HepG2 (cell line): Measurements from ENCODE around the gene FBRSL1. TPM values are rescaled to one million over a fixed set of nuclear protein-coding genes. Genes with fewer than 3 reads are reported as not detected.
A peak's percentile ranks its signal among the peaks of the same experiment; 100 is the strongest.

Experiments used
- HDAC6 ChIP-seq: fragments of 200-600 bp; sonication (generic); IDR thresholded peaks from 2 replicates; pipeline ENCODE4 v1.7.0; 2017; ENCODE audit warnings: mild to moderate bottlenecking, antibody characterized with exemption, low read length, low read depth
- SMAD1 ChIP-seq: sonication (generic); formaldehyde crosslinking; IDR thresholded peaks from 2 replicates; pipeline ENCODE4 v1.4.0; 2020; ENCODE audit warnings: missing genetic modification reagents, low read depth, mild to moderate bottlenecking, borderline replicate concordance
- ZFP37 ChIP-seq: sonication (generic); formaldehyde crosslinking; IDR thresholded peaks from 2 replicates; pipeline ENCODE4 v1.4.0; 2020; ENCODE audit warnings: missing genetic modification reagents, borderline replicate concordance
- ZNF552 ChIP-seq: sonication (generic); formaldehyde crosslinking; IDR thresholded peaks from 2 replicates; pipeline ENCODE4 v1.9.0; 2022; ENCODE audit warnings: missing genetic modification reagents, mild to moderate bottlenecking, borderline replicate concordance
- ZZZ3 ChIP-seq: sonication (generic); formaldehyde crosslinking; IDR thresholded peaks from 2 replicates; pipeline ENCODE4 v1.4.0; 2020; ENCODE audit warnings: missing genetic modification reagents, mild to moderate bottlenecking, borderline replicate concordance
- polyA plus RNA-seq, 8 experiments: library from polyadenylated mRNA; depleted of rRNA in 3 of 8; stranded (reverse) in 7 of 8; unstranded in 1 of 8; fragments of >200 nt; fragmentation: Illumina TruSeq in 4 of 8; extraction: Trizol in 4 of 8; gene quantifications; 2 replicates each; pipeline versions ENCODE4 v1.2.1 to v1.2.3, GENCODE V29; 2011 to 2016; ENCODE audit warnings: low read depth in 4 of 8, missing spikeins in 1 of 8, mixed read lengths in 1 of 8; ENCODE audit not compliant: insufficient read depth in 1 of 8
- total RNA-seq, 5 experiments: library from RNA; depleted of rRNA; stranded (reverse); fragments of >200 nt; fragmentation: Illumina TruSeq; extraction: Trizol; gene quantifications; 2 replicates each; pipeline ENCODE4 v1.2.3, GENCODE V29; 2016; ENCODE audit warnings: low read depth in 1 of 5
- TF ChIP-seq, protein P1 (sequence below): sonication (generic); formaldehyde crosslinking; IDR thresholded peaks from 2 replicates; pipeline ENCODE4 v1.5.1; 2020; ENCODE audit warnings: missing genetic modification reagents, mild to moderate bottlenecking, borderline replicate concordance
- TF ChIP-seq, protein P2 (sequence below): sonication (generic); formaldehyde crosslinking; IDR thresholded peaks from 2 replicates; pipeline ENCODE4 v1.4.0; 2020; ENCODE audit warnings: missing genetic modification reagents, borderline replicate concordance
- TF ChIP-seq, protein P3 (sequence below): sonication (generic); formaldehyde crosslinking; IDR thresholded peaks from 2 replicates; pipeline ENCODE4 v1.9.0; 2021; ENCODE audit warnings: missing genetic modification reagents, mild to moderate bottlenecking, borderline replicate concordance
- TF ChIP-seq, protein P4 (sequence below): sonication (generic); formaldehyde crosslinking; IDR thresholded peaks from 2 replicates; pipeline ENCODE4 v1.5.1; 2020; ENCODE audit warnings: missing genetic modification reagents, mild to moderate bottlenecking, borderline replicate concordance
- TF ChIP-seq, protein P5 (sequence below): sonication (generic); formaldehyde crosslinking; IDR thresholded peaks from 2 replicates; pipeline ENCODE4 v1.5.0; 2020; ENCODE audit warnings: mild to moderate bottlenecking, missing genetic modification reagents, borderline replicate concordance

The FBRSL1 gene
- total and polyA plus RNA-seq, 2 of the 13 experiments (the other 11 are each of a cell fraction or from before 2014, with no cell fraction given): 3.6 to 7.9 TPM

DNA sequence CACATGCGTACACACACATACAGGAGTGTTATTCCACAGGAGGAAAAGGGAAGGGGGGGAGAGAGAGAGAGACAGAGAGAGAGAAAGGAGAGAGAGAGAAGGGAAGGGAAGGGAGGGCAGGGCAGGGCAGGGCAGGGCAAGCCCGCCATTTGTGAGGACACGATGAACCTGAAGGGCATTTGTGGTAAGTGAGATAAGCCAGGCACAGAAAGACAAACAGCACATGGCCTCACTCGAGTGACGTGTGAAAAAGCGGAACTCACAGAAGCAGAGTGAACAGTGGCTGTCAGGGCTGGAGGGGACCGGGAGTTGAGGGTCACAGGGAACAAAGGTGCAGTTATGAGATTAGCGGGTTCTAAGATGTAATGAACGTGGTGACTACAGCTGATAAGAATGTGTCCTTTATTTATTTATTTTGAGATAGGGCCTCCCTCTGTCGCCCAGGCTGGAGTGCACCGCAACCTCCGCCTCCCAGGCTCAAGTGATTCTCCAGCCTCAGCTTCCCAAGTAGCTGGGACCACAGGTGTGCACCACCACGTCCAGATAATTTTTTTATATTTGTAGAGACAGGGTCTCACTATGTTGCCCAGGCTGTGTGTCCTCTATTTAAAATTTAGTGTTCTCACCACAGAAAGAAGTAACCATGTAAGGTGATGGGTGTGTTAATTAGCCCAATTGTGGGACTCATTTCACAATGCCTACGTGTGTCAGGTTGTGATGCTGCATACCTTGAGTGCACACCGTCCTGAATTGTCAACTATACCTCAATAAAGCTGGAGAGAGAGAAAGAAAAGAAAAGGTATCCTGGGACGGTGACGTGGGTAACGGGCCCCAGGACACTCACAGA is 18.7 kb upstream of the FBRSL1 start (continued):
- TF ChIP-seq HDAC6: no peak
- no peak for TF ChIP-seq ZNF552 (CRISPR knock-in tag)
- TF ChIP-seq, protein P1, sequence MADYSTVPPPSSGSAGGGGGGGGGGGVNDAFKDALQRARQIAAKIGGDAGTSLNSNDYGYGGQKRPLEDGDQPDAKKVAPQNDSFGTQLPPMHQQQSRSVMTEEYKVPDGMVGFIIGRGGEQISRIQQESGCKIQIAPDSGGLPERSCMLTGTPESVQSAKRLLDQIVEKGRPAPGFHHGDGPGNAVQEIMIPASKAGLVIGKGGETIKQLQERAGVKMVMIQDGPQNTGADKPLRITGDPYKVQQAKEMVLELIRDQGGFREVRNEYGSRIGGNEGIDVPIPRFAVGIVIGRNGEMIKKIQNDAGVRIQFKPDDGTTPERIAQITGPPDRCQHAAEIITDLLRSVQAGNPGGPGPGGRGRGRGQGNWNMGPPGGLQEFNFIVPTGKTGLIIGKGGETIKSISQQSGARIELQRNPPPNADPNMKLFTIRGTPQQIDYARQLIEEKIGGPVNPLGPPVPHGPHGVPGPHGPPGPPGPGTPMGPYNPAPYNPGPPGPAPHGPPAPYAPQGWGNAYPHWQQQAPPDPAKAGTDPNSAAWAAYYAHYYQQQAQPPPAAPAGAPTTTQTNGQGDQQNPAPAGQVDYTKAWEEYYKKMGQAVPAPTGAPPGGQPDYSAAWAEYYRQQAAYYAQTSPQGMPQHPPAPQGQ (CRISPR knock-in tag): no peak
- no peak for TF ChIP-seq SMAD1 (CRISPR knock-in tag)
- TF ChIP-seq, protein P2, sequence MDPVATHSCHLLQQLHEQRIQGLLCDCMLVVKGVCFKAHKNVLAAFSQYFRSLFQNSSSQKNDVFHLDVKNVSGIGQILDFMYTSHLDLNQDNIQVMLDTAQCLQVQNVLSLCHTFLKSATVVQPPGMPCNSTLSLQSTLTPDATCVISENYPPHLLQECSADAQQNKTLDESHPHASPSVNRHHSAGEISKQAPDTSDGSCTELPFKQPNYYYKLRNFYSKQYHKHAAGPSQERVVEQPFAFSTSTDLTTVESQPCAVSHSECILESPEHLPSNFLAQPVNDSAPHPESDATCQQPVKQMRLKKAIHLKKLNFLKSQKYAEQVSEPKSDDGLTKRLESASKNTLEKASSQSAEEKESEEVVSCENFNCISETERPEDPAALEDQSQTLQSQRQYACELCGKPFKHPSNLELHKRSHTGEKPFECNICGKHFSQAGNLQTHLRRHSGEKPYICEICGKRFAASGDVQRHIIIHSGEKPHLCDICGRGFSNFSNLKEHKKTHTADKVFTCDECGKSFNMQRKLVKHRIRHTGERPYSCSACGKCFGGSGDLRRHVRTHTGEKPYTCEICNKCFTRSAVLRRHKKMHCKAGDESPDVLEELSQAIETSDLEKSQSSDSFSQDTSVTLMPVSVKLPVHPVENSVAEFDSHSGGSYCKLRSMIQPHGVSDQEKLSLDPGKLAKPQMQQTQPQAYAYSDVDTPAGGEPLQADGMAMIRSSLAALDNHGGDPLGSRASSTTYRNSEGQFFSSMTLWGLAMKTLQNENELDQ (CRISPR knock-in tag): no peak
- peak; percentile 92 for TF ChIP-seq ZFP37 (CRISPR knock-in tag)
- TF ChIP-seq, protein P3, sequence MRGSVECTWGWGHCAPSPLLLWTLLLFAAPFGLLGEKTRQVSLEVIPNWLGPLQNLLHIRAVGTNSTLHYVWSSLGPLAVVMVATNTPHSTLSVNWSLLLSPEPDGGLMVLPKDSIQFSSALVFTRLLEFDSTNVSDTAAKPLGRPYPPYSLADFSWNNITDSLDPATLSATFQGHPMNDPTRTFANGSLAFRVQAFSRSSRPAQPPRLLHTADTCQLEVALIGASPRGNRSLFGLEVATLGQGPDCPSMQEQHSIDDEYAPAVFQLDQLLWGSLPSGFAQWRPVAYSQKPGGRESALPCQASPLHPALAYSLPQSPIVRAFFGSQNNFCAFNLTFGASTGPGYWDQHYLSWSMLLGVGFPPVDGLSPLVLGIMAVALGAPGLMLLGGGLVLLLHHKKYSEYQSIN (CRISPR knock-in tag): no peak
- no peak for TF ChIP-seq ZZZ3 (CRISPR knock-in tag)
- TF ChIP-seq, protein P4, sequence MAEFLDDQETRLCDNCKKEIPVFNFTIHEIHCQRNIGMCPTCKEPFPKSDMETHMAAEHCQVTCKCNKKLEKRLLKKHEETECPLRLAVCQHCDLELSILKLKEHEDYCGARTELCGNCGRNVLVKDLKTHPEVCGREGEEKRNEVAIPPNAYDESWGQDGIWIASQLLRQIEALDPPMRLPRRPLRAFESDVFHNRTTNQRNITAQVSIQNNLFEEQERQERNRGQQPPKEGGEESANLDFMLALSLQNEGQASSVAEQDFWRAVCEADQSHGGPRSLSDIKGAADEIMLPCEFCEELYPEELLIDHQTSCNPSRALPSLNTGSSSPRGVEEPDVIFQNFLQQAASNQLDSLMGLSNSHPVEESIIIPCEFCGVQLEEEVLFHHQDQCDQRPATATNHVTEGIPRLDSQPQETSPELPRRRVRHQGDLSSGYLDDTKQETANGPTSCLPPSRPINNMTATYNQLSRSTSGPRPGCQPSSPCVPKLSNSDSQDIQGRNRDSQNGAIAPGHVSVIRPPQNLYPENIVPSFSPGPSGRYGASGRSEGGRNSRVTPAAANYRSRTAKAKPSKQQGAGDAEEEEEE: 0 out of 2 replicates have a peak, but pooled peaks have one; percentile 38
- TF ChIP-seq, protein P5, sequence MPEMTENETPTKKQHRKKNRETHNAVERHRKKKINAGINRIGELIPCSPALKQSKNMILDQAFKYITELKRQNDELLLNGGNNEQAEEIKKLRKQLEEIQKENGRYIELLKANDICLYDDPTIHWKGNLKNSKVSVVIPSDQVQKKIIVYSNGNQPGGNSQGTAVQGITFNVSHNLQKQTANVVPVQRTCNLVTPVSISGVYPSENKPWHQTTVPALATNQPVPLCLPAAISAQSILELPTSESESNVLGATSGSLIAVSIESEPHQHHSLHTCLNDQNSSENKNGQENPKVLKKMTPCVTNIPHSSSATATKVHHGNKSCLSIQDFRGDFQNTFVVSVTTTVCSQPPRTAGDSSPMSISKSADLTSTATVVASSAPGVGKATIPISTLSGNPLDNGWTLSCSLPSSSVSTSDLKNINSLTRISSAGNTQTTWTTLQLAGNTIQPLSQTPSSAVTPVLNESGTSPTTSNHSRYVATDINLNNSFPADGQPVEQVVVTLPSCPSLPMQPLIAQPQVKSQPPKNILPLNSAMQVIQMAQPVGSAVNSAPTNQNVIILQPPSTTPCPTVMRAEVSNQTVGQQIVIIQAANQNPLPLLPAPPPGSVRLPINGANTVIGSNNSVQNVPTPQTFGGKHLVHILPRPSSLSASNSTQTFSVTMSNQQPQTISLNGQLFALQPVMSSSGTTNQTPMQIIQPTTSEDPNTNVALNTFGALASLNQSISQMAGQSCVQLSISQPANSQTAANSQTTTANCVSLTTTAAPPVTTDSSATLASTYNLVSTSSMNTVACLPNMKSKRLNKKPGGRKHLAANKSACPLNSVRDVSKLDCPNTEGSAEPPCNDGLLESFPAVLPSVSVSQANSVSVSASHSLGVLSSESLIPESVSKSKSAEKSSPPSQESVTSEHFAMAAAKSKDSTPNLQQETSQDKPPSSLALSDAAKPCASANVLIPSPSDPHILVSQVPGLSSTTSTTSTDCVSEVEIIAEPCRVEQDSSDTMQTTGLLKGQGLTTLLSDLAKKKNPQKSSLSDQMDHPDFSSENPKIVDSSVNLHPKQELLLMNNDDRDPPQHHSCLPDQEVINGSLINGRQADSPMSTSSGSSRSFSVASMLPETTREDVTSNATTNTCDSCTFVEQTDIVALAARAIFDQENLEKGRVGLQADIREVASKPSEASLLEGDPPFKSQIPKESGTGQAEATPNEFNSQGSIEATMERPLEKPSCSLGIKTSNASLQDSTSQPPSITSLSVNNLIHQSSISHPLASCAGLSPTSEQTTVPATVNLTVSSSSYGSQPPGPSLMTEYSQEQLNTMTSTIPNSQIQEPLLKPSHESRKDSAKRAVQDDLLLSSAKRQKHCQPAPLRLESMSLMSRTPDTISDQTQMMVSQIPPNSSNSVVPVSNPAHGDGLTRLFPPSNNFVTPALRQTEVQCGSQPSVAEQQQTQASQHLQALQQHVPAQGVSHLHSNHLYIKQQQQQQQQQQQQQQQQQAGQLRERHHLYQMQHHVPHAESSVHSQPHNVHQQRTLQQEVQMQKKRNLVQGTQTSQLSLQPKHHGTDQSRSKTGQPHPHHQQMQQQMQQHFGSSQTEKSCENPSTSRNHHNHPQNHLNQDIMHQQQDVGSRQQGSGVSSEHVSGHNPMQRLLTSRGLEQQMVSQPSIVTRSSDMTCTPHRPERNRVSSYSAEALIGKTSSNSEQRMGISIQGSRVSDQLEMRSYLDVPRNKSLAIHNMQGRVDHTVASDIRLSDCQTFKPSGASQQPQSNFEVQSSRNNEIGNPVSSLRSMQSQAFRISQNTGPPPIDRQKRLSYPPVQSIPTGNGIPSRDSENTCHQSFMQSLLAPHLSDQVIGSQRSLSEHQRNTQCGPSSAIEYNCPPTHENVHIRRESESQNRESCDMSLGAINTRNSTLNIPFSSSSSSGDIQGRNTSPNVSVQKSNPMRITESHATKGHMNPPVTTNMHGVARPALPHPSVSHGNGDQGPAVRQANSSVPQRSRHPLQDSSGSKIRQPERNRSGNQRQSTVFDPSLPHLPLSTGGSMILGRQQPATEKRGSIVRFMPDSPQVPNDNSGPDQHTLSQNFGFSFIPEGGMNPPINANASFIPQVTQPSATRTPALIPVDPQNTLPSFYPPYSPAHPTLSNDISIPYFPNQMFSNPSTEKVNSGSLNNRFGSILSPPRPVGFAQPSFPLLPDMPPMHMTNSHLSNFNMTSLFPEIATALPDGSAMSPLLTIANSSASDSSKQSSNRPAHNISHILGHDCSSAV (CRISPR knock-in tag): no peak
